Sigmoid colon (tissue), 4 donors: ENCODE measurements around the gene PJVK.
"Not testable (repeated sequence)": the region's sequence is repeated elsewhere in the genome, so short reads cannot be mapped to it uniquely, and the experiment has no call there.

ENCODE experiments used
- EP300 ChIP-seq, 4 donors: sonication (generic); formaldehyde crosslinking; IDR thresholded peaks; one replicate each; pipeline ENCODE4 v1.6.1; 2017; ENCODE audit warnings: antibody characterized with exemption in 4 of 4
- POLR2A ChIP-seq, 2 donors: fragments of 450-650 bp; IDR thresholded peaks; one replicate each; pipeline ENCODE4 v1.6.1; 2016; ENCODE audit warnings: antibody characterized with exemption in 2 of 2, mild to moderate bottlenecking in 2 of 2, moderate library complexity in 2 of 2
- POLR2AphosphoS5 ChIP-seq, 4 donors: sonication (generic); formaldehyde crosslinking; IDR thresholded peaks; one replicate each; pipeline ENCODE4 v1.6.1; 2017; ENCODE audit warnings: antibody characterized with exemption in 4 of 4
- TF ChIP-seq, protein P1 (sequence below), 4 experiments: fragments of 450-650 bp in 3 of 4; fragments of 200-600 bp in 1 of 4; IDR thresholded peaks; one replicate each; pipeline ENCODE4 v1.5.1; 2016 to 2019; ENCODE audit warnings: antibody characterized with exemption in 4 of 4, mild to moderate bottlenecking in 3 of 4, moderate library complexity in 2 of 4

DNA sequence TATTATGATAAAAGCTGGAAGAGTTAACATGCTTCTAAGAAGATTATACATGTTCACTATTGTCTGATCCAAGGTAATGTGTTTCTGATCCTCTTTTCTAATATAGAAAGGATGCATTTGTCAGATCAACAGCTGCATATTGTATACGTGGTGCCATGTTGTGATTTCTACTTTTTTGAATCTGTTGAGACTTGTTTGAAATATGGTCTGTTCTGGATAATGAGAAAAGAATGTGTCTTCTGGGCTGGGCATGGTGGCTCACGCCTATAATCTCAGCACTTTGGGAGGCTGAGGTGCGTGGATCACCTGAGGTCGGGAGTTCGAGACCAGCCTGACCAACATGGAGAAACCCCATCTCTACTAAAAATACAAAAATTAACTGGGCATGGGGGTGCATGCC, 27.4 kb upstream of the PJVK start:
- TF ChIP-seq, protein P1, sequence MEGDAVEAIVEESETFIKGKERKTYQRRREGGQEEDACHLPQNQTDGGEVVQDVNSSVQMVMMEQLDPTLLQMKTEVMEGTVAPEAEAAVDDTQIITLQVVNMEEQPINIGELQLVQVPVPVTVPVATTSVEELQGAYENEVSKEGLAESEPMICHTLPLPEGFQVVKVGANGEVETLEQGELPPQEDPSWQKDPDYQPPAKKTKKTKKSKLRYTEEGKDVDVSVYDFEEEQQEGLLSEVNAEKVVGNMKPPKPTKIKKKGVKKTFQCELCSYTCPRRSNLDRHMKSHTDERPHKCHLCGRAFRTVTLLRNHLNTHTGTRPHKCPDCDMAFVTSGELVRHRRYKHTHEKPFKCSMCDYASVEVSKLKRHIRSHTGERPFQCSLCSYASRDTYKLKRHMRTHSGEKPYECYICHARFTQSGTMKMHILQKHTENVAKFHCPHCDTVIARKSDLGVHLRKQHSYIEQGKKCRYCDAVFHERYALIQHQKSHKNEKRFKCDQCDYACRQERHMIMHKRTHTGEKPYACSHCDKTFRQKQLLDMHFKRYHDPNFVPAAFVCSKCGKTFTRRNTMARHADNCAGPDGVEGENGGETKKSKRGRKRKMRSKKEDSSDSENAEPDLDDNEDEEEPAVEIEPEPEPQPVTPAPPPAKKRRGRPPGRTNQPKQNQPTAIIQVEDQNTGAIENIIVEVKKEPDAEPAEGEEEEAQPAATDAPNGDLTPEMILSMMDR (IDR thresholded peaks at IDR 0.05): not testable (repeated sequence)
- not testable (repeated sequence) for TF ChIP-seq POLR2A, EP300, POLR2AphosphoS5 (IDR thresholded peaks at IDR 0.05)
